Measurements from ENCODE around the gene ADM5. TPM values are rescaled to one million over a fixed set of nuclear protein-coding genes. Genes with fewer than 3 reads are reported as not detected.

The ADM5 gene
- polyA plus RNA-seq, 1 donor from 2014 or later: 7.2 TPM

- Histone ChIP-seq H3K4me3 (ENCODE audit: low read length) (no peak overlapping the region), H3F3A (ENCODE audit: insufficient read depth, low read length, poor library complexity, severe bottlenecking) (peaks cover under 1% of the 10 kb centered on the region), H3K27me3 (ENCODE audit: insufficient read depth, low read depth, low read length) (no peaks in the 10 kb centered on the region), H3K9ac (ENCODE audit: low read length) (no peak overlapping the region), H2AFZ (ENCODE audit: low read depth, low read length) (no peak overlapping the region), H3K79me2 (replicated peaks; ENCODE audit: insufficient read depth, low read length) (peaks cover 25% of the 10 kb centered on the region), H4K20me1 (ENCODE audit: insufficient read depth) (no peaks in the 10 kb centered on the region), H3K27ac (ENCODE audit: low read length) (no peak overlapping the region), H3K9me2 (ENCODE audit: insufficient read depth, low read length) (no peaks in the 10 kb centered on the region), H3K9me3 (ENCODE audit: low read length) (no peaks in the 10 kb centered on the region), H3K36me3 (ENCODE audit: insufficient read depth, low read length) (no peaks in the 10 kb centered on the region), H3K4me2 (ENCODE audit: low read length) (no peak overlapping the region)
- no peak for TF ChIP-seq CTCF (IDR thresholded peaks at IDR 0.05; ENCODE audit: poor library complexity, severe bottlenecking)
- TF ChIP-seq EZH2 (IDR thresholded peaks at IDR 0.05; ENCODE audit: borderline replicate concordance, insufficient read depth, low read length, poor library complexity, severe bottlenecking): no peak
- no peak for TF ChIP-seq TAF1 (IDR thresholded peaks at IDR 0.05; ENCODE audit: low read depth)
These were observed 43.4 kb upstream of the ADM5 start for GRCh38 chr19:49645995-49646394.

GRCh38 chr19:49646586-49646985, 42.8 kb upstream of the ADM5 start:
- no peak for TF ChIP-seq TAF1 (IDR thresholded peaks at IDR 0.05; ENCODE audit: low read depth)
- TF ChIP-seq EP300 (conservative IDR thresholded peaks at IDR 0.05; ENCODE audit: poor library complexity, severe bottlenecking): no peak
- TF ChIP-seq, protein P1, sequence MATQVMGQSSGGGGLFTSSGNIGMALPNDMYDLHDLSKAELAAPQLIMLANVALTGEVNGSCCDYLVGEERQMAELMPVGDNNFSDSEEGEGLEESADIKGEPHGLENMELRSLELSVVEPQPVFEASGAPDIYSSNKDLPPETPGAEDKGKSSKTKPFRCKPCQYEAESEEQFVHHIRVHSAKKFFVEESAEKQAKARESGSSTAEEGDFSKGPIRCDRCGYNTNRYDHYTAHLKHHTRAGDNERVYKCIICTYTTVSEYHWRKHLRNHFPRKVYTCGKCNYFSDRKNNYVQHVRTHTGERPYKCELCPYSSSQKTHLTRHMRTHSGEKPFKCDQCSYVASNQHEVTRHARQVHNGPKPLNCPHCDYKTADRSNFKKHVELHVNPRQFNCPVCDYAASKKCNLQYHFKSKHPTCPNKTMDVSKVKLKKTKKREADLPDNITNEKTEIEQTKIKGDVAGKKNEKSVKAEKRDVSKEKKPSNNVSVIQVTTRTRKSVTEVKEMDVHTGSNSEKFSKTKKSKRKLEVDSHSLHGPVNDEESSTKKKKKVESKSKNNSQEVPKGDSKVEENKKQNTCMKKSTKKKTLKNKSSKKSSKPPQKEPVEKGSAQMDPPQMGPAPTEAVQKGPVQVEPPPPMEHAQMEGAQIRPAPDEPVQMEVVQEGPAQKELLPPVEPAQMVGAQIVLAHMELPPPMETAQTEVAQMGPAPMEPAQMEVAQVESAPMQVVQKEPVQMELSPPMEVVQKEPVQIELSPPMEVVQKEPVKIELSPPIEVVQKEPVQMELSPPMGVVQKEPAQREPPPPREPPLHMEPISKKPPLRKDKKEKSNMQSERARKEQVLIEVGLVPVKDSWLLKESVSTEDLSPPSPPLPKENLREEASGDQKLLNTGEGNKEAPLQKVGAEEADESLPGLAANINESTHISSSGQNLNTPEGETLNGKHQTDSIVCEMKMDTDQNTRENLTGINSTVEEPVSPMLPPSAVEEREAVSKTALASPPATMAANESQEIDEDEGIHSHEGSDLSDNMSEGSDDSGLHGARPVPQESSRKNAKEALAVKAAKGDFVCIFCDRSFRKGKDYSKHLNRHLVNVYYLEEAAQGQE (IDR thresholded peaks at IDR 0.05; ENCODE audit: borderline replicate concordance): no peak
- TF ChIP-seq RAD21 (conservative IDR thresholded peaks at IDR 0.05): no peak
- no peak for TF ChIP-seq EZH2 (IDR thresholded peaks at IDR 0.05; ENCODE audit: borderline replicate concordance, insufficient read depth, low read length, poor library complexity, severe bottlenecking)
- TF ChIP-seq MXI1 (conservative IDR thresholded peaks at IDR 0.05; ENCODE audit: poor library complexity, severe bottlenecking): no peak
- TF ChIP-seq CTCF (IDR thresholded peaks at IDR 0.05; ENCODE audit: poor library complexity, severe bottlenecking): no peak
- TF ChIP-seq POLR2AphosphoS5 (IDR thresholded peaks at IDR 0.05): no peak
- no peak for TF ChIP-seq SMC3 (conservative IDR thresholded peaks at IDR 0.05; ENCODE audit: poor library complexity)
- H3K79me2 ChIP-seq (replicated peaks; ENCODE audit: insufficient read depth, low read length): peaks cover 25% of the 10 kb centered on the region
- H3K4me2 ChIP-seq (ENCODE audit: low read length): no peak overlapping the region
- no peak overlapping the region for H3K4me3 ChIP-seq (ENCODE audit: low read length)
- no peaks in the 10 kb centered on the region for H3K9me3 ChIP-seq (ENCODE audit: low read length)
- H3K27ac ChIP-seq (ENCODE audit: low read length): no peak overlapping the region
- H4K20me1 ChIP-seq (ENCODE audit: insufficient read depth): no peaks in the 10 kb centered on the region
- no peaks in the 10 kb centered on the region for H3K27me3 ChIP-seq (ENCODE audit: insufficient read depth, low read depth, low read length)
- H3K36me3 ChIP-seq (ENCODE audit: insufficient read depth, low read length): no peaks in the 10 kb centered on the region
- no peaks in the 10 kb centered on the region for H3K9me2 ChIP-seq (ENCODE audit: insufficient read depth, low read length)
- H3K9ac ChIP-seq (ENCODE audit: low read length): no peak overlapping the region
- no peaks in the 10 kb centered on the region for H3F3A ChIP-seq (ENCODE audit: insufficient read depth, low read length, poor library complexity, severe bottlenecking)
- H2AFZ ChIP-seq (ENCODE audit: low read depth, low read length): no peak overlapping the region

Data from neural cell (in vitro differentiated cells).